ENCODE data around the gene BAK1. TPM values are rescaled to one million over a fixed set of nuclear protein-coding genes. Genes with fewer than 3 reads are reported as not detected.

Gene BAK1
- total RNA-seq, 1 experiment from 2014 or later: 31.5 TPM

DNA sequence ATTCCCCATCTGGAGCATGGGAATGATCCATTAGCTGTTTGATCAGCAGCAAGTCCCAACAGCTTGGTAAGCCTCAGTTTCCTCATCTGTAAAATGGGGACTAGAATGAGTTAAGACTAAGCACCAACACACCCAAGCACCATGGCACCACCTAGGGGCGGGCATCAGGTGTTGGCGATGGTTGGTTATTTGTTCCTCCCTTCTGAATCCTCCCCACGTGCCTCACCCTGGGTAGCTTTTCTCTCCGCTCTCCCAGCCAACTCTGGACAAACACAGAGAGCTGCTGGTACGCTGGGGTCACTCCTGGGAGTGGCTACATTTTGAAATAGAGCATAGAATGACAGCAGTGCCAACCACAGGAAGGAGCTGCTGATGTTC lies 27.7 kb upstream of the BAK1 start:
- intact Hi-C loops (cut with micrococcal nuclease; ENCODE audit: unreplicated experiment): no loop called here
- ATAC-seq: peak; percentile 60
- ChIA-PET POLR2A (interaction anchor here (0.5 to 0.6 kb wide), 2 partner anchors 181 to 528 kb away, joined by 4 read pairs; no protein-coding TSS in a partner anchor), CTCF (interaction anchor here (0.6 to 2.1 kb wide), 3 partner anchors 18 to 541 kb away, joined by 3 to 13 read pairs (median 4); no protein-coding TSS in a partner anchor)
- BruUV-seq (replicated peaks): no TSS peak
- Histone ChIP-seq H3K9me3 (ENCODE audit: control insufficient read depth, insufficient read depth, low read depth, low read length) (no peaks in the 10 kb centered on the region), H3K27ac (ENCODE audit: low read length) (peak overlapping the region; percentile 30; the same call in 1 of the 2 replicates), H3K36me3 (ENCODE audit: control insufficient read depth, insufficient read depth, low read length) (no peaks in the 10 kb centered on the region), H3K27me3 (ENCODE audit: control insufficient read depth, insufficient read depth, low read length) (no peaks in the 10 kb centered on the region), H3K4me1 (ENCODE audit: control insufficient read depth, insufficient read depth, low read length) (peaks cover 27% of the 10 kb centered on the region), H3K4me3 (ENCODE audit: low read depth in 2 of 2, low read length in 2 of 2) (no peak overlapping the region)
- TF ChIP-seq TCF7L2 (IDR thresholded peaks at IDR 0.05; ENCODE audit: low read depth, low read length): no peak
- TF ChIP-seq, protein P1, sequence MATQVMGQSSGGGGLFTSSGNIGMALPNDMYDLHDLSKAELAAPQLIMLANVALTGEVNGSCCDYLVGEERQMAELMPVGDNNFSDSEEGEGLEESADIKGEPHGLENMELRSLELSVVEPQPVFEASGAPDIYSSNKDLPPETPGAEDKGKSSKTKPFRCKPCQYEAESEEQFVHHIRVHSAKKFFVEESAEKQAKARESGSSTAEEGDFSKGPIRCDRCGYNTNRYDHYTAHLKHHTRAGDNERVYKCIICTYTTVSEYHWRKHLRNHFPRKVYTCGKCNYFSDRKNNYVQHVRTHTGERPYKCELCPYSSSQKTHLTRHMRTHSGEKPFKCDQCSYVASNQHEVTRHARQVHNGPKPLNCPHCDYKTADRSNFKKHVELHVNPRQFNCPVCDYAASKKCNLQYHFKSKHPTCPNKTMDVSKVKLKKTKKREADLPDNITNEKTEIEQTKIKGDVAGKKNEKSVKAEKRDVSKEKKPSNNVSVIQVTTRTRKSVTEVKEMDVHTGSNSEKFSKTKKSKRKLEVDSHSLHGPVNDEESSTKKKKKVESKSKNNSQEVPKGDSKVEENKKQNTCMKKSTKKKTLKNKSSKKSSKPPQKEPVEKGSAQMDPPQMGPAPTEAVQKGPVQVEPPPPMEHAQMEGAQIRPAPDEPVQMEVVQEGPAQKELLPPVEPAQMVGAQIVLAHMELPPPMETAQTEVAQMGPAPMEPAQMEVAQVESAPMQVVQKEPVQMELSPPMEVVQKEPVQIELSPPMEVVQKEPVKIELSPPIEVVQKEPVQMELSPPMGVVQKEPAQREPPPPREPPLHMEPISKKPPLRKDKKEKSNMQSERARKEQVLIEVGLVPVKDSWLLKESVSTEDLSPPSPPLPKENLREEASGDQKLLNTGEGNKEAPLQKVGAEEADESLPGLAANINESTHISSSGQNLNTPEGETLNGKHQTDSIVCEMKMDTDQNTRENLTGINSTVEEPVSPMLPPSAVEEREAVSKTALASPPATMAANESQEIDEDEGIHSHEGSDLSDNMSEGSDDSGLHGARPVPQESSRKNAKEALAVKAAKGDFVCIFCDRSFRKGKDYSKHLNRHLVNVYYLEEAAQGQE (IDR thresholded peaks at IDR 0.05; ENCODE audit: insufficient read depth in 1 of 2, low read depth in 2 of 2, low read length in 1 of 2): no peak
- no peak for TF ChIP-seq SIN3A (IDR thresholded peaks at IDR 0.05; ENCODE audit: borderline replicate concordance, insufficient read depth, low read depth, low read length)
- TF ChIP-seq POLR2AphosphoS5 (IDR thresholded peaks at IDR 0.05; ENCODE audit: low read depth, low read length): no peak
- TF ChIP-seq, protein P2, sequence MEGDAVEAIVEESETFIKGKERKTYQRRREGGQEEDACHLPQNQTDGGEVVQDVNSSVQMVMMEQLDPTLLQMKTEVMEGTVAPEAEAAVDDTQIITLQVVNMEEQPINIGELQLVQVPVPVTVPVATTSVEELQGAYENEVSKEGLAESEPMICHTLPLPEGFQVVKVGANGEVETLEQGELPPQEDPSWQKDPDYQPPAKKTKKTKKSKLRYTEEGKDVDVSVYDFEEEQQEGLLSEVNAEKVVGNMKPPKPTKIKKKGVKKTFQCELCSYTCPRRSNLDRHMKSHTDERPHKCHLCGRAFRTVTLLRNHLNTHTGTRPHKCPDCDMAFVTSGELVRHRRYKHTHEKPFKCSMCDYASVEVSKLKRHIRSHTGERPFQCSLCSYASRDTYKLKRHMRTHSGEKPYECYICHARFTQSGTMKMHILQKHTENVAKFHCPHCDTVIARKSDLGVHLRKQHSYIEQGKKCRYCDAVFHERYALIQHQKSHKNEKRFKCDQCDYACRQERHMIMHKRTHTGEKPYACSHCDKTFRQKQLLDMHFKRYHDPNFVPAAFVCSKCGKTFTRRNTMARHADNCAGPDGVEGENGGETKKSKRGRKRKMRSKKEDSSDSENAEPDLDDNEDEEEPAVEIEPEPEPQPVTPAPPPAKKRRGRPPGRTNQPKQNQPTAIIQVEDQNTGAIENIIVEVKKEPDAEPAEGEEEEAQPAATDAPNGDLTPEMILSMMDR (IDR thresholded peaks at IDR 0.05): no peak; the same call in 1 of the 2 replicates
- in situ Hi-C loops (cut with HindIII; ENCODE audit: low pct_unique_long_range_greater_than_20kb, low sequenced_read_pairs): no loop called here
- DNase-seq (ENCODE audit: low read depth, low spot score): no peak

DNA sequence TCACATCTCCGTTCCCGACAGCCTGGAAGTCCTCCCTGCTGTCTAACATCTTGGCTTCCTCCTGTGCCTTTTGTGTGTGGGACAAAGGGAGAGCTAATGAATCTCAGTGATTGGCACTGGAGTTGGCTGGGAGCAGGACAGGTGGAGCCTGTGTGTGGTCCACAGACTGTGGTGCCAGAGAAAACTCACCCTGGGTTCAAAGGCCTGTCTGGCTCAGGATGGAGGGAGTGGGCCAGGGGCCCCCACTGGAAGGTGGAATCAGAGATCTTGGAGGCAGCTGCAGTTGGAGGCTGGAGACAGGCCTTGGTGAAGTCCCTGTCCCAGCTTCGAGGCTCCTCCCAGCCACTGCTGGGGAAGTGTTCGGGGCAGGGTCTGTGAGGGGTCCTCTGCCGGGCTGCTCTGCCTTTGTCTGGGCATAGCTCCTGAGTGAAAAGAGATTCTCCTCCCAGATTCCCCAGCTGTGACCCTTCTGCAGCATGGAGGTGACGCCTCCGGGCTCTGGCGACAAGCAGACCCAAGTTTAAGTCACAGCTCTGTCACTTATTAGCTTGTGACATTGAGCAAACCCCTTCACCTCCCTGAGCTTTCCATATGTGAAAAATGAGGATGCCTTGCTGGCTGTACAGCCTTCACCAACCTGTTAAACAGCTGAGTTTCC lies 27.2 kb upstream of the BAK1 start:
- no peak overlapping the region for H3K4me3 ChIP-seq (ENCODE audit: low read depth in 2 of 2, low read length in 2 of 2)
- H3K27ac ChIP-seq (ENCODE audit: low read length): no peak overlapping the region; the same call in 1 of the 2 replicates
- CTCF ChIA-PET: interaction anchor here (0.6 to 2.1 kb wide), 4 partner anchors 17 to 541 kb away, joined by 3 to 13 read pairs (median 4); no protein-coding TSS in a partner anchor
- POLR2A ChIA-PET: interaction anchor here (0.6 kb wide), 2 partner anchors 11 to 529 kb away, joined by 4 to 9 read pairs; no protein-coding TSS in a partner anchor
- intact Hi-C loops (cut with micrococcal nuclease; ENCODE audit: unreplicated experiment) (no loop called here), in situ Hi-C loops (cut with HindIII; ENCODE audit: low pct_unique_long_range_greater_than_20kb, low sequenced_read_pairs) (no loop called here)
- H3K36me3 ChIP-seq (ENCODE audit: control insufficient read depth, insufficient read depth, low read length): no peaks in the 10 kb centered on the region
- no peaks in the 10 kb centered on the region for H3K27me3 ChIP-seq (ENCODE audit: control insufficient read depth, insufficient read depth, low read length)
- DNase-seq (ENCODE audit: low read depth, low spot score) (no peak), ATAC-seq (no peak; the same call in 1 of the 2 replicates)
- H3K4me1 ChIP-seq (ENCODE audit: control insufficient read depth, insufficient read depth, low read length): peaks cover 27% of the 10 kb centered on the region
- TF ChIP-seq, protein P1 (IDR thresholded peaks at IDR 0.05; ENCODE audit: insufficient read depth in 1 of 2, low read depth in 2 of 2, low read length in 1 of 2): no peak
- no peak for TF ChIP-seq POLR2AphosphoS5 (IDR thresholded peaks at IDR 0.05; ENCODE audit: low read depth, low read length)
- no peak for TF ChIP-seq SIN3A (IDR thresholded peaks at IDR 0.05; ENCODE audit: borderline replicate concordance, insufficient read depth, low read depth, low read length)
- no peak for TF ChIP-seq TCF7L2 (IDR thresholded peaks at IDR 0.05; ENCODE audit: low read depth, low read length)
- TF ChIP-seq, protein P2 (IDR thresholded peaks at IDR 0.05): no peak
- no TSS peak for BruUV-seq (replicated peaks)
- H3K9me3 ChIP-seq (ENCODE audit: control insufficient read depth, insufficient read depth, low read depth, low read length): no peaks in the 10 kb centered on the region
